ENCODE measurements around the gene EPHA10. TPM values are rescaled to one million over a fixed set of nuclear protein-coding genes. Genes with fewer than 3 reads are reported as not detected.

The EPHA10 gene
- total RNA-seq, 2 experiments from 2014 or later, result not detected

GRCh38 chr1:37724575-37724974 is 40.3 kb downstream of the EPHA10 start:
- no peak overlapping the region for H3K27ac Mint-ChIP-seq
- POLR2A ChIA-PET, result no interaction called here
- CTCF ChIA-PET, result no interaction called here
- DNase-seq (no peak), ATAC-seq (ENCODE audit: poor library complexity) (no peak)
- H3K27ac ChIP-seq (ENCODE audit: low read depth in 1 of 2, low read length in 2 of 2), result no peak overlapping the region
- no peak for TF ChIP-seq CTCF (IDR thresholded peaks at IDR 0.05)
- H3K36me3 ChIP-seq (ENCODE audit: insufficient read depth, low read length), result no peaks in the 10 kb centered on the region
- no peaks in the 10 kb centered on the region for H3K9me3 Mint-ChIP-seq
- intact Hi-C loops (cut with DNase I, micrococcal nuclease), result no loop called here
- peaks cover 19% of the 10 kb centered on the region for H3K27me3 Mint-ChIP-seq
- H3K4me3 Mint-ChIP-seq, result no peak overlapping the region
- no peaks in the 10 kb centered on the region for H3K4me1 ChIP-seq (ENCODE audit: insufficient read depth, low read length)
- no peak overlapping the region for H3K4me3 ChIP-seq (ENCODE audit: low read length)
- no peaks in the 10 kb centered on the region for H3K4me1 Mint-ChIP-seq (ENCODE audit: low read depth)
- H3K36me3 Mint-ChIP-seq (ENCODE audit: low read depth), result no peaks in the 10 kb centered on the region
- no peaks in the 10 kb centered on the region for H3K9me3 ChIP-seq (ENCODE audit: control insufficient read depth in 1 of 2, insufficient read depth in 1 of 2, low read length in 2 of 2)
- H3K27me3 ChIP-seq (ENCODE audit: control insufficient read depth in 1 of 2, insufficient read depth in 2 of 2, low read length in 2 of 2), result peaks cover 0 to 8% of the 10 kb centered on the region in 2 experiments

GRCh38 chr1:37723390-37724078 is 41.4 kb downstream of the EPHA10 start:
- ChIA-PET CTCF (no interaction called here), POLR2A (no interaction called here)
- no peak for ATAC-seq (ENCODE audit: poor library complexity)
- no peak overlapping the region for H3K4me3 ChIP-seq (ENCODE audit: low read length)
- peaks cover 19% of the 10 kb centered on the region for H3K27me3 Mint-ChIP-seq
- H3K9me3 ChIP-seq (ENCODE audit: control insufficient read depth in 1 of 2, insufficient read depth in 1 of 2, low read length in 2 of 2), result no peaks in the 10 kb centered on the region
- no peaks in the 10 kb centered on the region for H3K4me1 Mint-ChIP-seq (ENCODE audit: low read depth)
- no peak overlapping the region for H3K27ac ChIP-seq (ENCODE audit: low read depth in 1 of 2, low read length in 2 of 2)
- intact Hi-C loops (cut with DNase I, micrococcal nuclease), result no loop called here
- H3K4me1 ChIP-seq (ENCODE audit: insufficient read depth, low read length), result no peaks in the 10 kb centered on the region
- no peak overlapping the region for H3K27ac Mint-ChIP-seq
- H3K9me3 Mint-ChIP-seq, result no peaks in the 10 kb centered on the region
- no peak for TF ChIP-seq CTCF (IDR thresholded peaks at IDR 0.05)
- no peaks in the 10 kb centered on the region for H3K36me3 Mint-ChIP-seq (ENCODE audit: low read depth)
- H3K4me3 Mint-ChIP-seq, result no peak overlapping the region
- DNase-seq, result no peak
- H3K36me3 ChIP-seq (ENCODE audit: insufficient read depth, low read length), result no peaks in the 10 kb centered on the region
- H3K27me3 ChIP-seq (ENCODE audit: control insufficient read depth in 1 of 2, insufficient read depth in 2 of 2, low read length in 2 of 2), result peaks cover 0 to 8% of the 10 kb centered on the region in 2 experiments

- Mint-ChIP-seq H3K4me3 (no peak overlapping the region), H3K4me1 (ENCODE audit: low read depth) (no peaks in the 10 kb centered on the region), H3K27ac (no peak overlapping the region), H3K36me3 (ENCODE audit: low read depth) (no peaks in the 10 kb centered on the region), H3K27me3 (peaks cover 18% of the 10 kb centered on the region), H3K9me3 (no peaks in the 10 kb centered on the region)
- no peak for TF ChIP-seq CTCF (IDR thresholded peaks at IDR 0.05)
- no peak for DNase-seq
- Histone ChIP-seq H3K4me1 (ENCODE audit: insufficient read depth, low read length) (no peaks in the 10 kb centered on the region), H3K27ac (ENCODE audit: low read depth in 1 of 2, low read length in 2 of 2) (no peak overlapping the region), H3K9me3 (ENCODE audit: control insufficient read depth in 1 of 2, insufficient read depth in 1 of 2, low read length in 2 of 2) (no peaks in the 10 kb centered on the region), H3K36me3 (ENCODE audit: insufficient read depth, low read length) (no peaks in the 10 kb centered on the region), H3K4me3 (ENCODE audit: low read length) (no peak overlapping the region), H3K27me3 (ENCODE audit: control insufficient read depth in 1 of 2, insufficient read depth in 2 of 2, low read length in 2 of 2) (peaks cover 0 to 8% of the 10 kb centered on the region in 2 experiments)
- no peak for ATAC-seq (ENCODE audit: poor library complexity)
- intact Hi-C loops (cut with DNase I, micrococcal nuclease), result no loop called here
- CTCF ChIA-PET, result no interaction called here
- POLR2A ChIA-PET, result no interaction called here
Observed at GRCh38 chr1:37723072-37723389, 41.9 kb downstream of the EPHA10 start.
